ENCODE measurements around the gene MS4A15.

DNA sequence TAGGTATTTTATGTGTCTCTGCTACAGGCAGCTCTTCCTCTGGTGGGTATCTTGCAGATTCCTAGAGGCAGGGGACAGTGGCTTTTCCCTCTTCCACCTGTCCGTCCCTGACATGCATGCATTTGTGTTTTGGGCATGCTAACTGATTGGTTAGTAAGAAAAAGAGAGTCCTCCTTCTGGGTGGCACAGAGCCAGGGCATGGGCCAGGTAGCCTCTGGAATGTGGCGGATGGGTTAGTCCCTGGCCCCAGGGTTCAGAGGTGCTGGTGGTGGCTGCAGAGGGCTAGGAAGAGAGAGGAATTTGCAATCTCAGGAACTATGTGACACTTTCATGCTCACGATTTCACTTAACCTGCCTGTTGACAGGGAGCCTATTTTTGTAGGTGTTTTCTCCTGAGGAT is 5.8 kb upstream of the MS4A15 start:
- no peak for TF ChIP-seq EP300 (IDR thresholded peaks at IDR 0.05; ENCODE audit: borderline replicate concordance in 1 of 2, control insufficient read depth in 1 of 2, low read depth in 2 of 2, low read length in 2 of 2)
- TF ChIP-seq LARP7 (IDR thresholded peaks at IDR 0.05), result no peak
- no peak for TF ChIP-seq FOS (IDR thresholded peaks at IDR 0.05; ENCODE audit: borderline replicate concordance, extremely low read depth, insufficient read length)
- no peak for TF ChIP-seq EZH2 (IDR thresholded peaks at IDR 0.05; ENCODE audit: borderline replicate concordance, control insufficient read depth, low read depth, low read length)
- no peak for TF ChIP-seq ZNF274 (IDR thresholded peaks at IDR 0.05; ENCODE audit: insufficient read depth, insufficient read length)
- TF ChIP-seq, protein P1, sequence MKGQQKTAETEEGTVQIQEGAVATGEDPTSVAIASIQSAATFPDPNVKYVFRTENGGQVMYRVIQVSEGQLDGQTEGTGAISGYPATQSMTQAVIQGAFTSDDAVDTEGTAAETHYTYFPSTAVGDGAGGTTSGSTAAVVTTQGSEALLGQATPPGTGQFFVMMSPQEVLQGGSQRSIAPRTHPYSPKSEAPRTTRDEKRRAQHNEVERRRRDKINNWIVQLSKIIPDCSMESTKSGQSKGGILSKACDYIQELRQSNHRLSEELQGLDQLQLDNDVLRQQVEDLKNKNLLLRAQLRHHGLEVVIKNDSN (IDR thresholded peaks at IDR 0.05; ENCODE audit: borderline replicate concordance, extremely low read length, insufficient read depth, low read depth, low read length), result no peak
- TF ChIP-seq, protein P2, sequence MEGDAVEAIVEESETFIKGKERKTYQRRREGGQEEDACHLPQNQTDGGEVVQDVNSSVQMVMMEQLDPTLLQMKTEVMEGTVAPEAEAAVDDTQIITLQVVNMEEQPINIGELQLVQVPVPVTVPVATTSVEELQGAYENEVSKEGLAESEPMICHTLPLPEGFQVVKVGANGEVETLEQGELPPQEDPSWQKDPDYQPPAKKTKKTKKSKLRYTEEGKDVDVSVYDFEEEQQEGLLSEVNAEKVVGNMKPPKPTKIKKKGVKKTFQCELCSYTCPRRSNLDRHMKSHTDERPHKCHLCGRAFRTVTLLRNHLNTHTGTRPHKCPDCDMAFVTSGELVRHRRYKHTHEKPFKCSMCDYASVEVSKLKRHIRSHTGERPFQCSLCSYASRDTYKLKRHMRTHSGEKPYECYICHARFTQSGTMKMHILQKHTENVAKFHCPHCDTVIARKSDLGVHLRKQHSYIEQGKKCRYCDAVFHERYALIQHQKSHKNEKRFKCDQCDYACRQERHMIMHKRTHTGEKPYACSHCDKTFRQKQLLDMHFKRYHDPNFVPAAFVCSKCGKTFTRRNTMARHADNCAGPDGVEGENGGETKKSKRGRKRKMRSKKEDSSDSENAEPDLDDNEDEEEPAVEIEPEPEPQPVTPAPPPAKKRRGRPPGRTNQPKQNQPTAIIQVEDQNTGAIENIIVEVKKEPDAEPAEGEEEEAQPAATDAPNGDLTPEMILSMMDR (IDR thresholded peaks at IDR 0.05 in 2 of 3, conservative IDR thresholded peaks at IDR 0.05 in 1 of 3; ENCODE audit: control insufficient read depth in 2 of 3, extremely low read depth in 1 of 3, insufficient read depth in 1 of 3, low read depth in 3 of 3, low read length in 3 of 3), result no peak
- TF ChIP-seq MYC (IDR thresholded peaks at IDR 0.05; ENCODE audit: insufficient read depth, insufficient read length, insufficient replicate concordance, low read length, severe bottlenecking), result no peak
- TF ChIP-seq REST (IDR thresholded peaks at IDR 0.05; ENCODE audit: low read depth, low read length), result no peak
- TF ChIP-seq SRF (IDR thresholded peaks at IDR 0.05; ENCODE audit: low read depth in 2 of 2, low read length in 2 of 2), result no peak
- TF ChIP-seq RCOR1 (conservative IDR thresholded peaks at IDR 0.05; ENCODE audit: low read depth, low read length), result no peak
- no peak for TF ChIP-seq CEBPB (IDR thresholded peaks at IDR 0.05; ENCODE audit: borderline replicate concordance in 1 of 2, low read depth in 2 of 2, low read length in 2 of 2)
- no peak for TF ChIP-seq HSF1 (IDR thresholded peaks at IDR 0.05; ENCODE audit: low read depth, low read length)
- TF ChIP-seq JUNB (IDR thresholded peaks at IDR 0.05), result no peak

Measured in GM12878 (cell line).